ENCODE data around the gene MREG. TPM values are rescaled to one million over a fixed set of nuclear protein-coding genes. Genes with fewer than 3 reads are reported as not detected.
"Not testable (repeated sequence)": the region's sequence is repeated elsewhere in the genome, so short reads cannot be mapped to it uniquely, and the experiment has no call there.

MREG gene
- total RNA-seq, 1 donor from 2014 or later = 10.5 TPM

DNA sequence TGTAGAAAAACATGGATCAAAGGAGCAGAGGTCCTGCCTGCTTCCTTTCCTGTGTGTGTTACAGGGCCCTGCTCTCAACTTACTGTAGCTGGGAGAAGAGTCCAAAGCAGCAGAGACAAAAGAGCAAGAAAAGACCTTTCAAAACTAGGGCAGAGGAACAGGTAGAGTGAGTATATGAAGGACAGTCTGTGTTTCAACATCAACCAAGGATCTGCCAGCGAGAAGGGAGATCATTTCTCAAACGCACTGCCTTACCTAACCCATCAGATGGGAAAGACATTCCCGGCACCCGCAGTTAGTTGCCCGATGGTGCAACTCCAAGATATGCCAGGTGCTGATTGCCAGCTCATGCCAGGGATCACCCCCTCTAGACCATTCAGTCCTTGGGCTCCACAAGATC is 41.7 kb downstream of the MREG start:
- TF ChIP-seq, protein P1, sequence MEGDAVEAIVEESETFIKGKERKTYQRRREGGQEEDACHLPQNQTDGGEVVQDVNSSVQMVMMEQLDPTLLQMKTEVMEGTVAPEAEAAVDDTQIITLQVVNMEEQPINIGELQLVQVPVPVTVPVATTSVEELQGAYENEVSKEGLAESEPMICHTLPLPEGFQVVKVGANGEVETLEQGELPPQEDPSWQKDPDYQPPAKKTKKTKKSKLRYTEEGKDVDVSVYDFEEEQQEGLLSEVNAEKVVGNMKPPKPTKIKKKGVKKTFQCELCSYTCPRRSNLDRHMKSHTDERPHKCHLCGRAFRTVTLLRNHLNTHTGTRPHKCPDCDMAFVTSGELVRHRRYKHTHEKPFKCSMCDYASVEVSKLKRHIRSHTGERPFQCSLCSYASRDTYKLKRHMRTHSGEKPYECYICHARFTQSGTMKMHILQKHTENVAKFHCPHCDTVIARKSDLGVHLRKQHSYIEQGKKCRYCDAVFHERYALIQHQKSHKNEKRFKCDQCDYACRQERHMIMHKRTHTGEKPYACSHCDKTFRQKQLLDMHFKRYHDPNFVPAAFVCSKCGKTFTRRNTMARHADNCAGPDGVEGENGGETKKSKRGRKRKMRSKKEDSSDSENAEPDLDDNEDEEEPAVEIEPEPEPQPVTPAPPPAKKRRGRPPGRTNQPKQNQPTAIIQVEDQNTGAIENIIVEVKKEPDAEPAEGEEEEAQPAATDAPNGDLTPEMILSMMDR (IDR thresholded peaks at IDR 0.05; ENCODE audit: insufficient read depth, low read length, poor library complexity, severe bottlenecking) = no peak
- Histone ChIP-seq H3K4me3 (ENCODE audit: low read depth, low read length) (no peak overlapping the region), H3K36me3 (ENCODE audit: control insufficient read depth, insufficient read depth, low read length) (no peaks in the 10 kb centered on the region), H3K27me3 (ENCODE audit: control insufficient read depth, insufficient read depth, low read length) (no peaks in the 10 kb centered on the region)
- no peak for DNase-seq (ENCODE audit: low read depth)

DNA sequence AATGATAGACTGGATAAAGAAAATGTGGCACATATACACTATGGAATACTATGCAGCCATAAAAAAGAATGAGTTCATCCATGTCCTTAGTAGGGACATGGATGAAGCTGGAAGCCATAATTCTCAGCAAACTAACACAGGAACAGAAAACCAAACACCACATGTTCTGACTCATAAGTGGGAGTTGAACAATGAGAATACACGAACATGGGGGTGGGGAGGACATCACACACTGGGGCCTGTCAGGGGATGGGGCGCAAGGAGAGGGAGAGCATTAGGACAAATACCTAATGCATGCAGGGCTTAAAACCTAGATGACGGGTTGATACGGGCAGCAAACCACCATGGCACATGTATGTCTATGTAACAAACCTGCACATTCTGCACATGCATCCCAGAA is 42.5 kb downstream of the MREG start:
- not testable (repeated sequence) for DNase-seq (ENCODE audit: low read depth); H3K36me3 ChIP-seq (ENCODE audit: control insufficient read depth, insufficient read depth, low read length); H3K27me3 ChIP-seq (ENCODE audit: control insufficient read depth, insufficient read depth, low read length); H3K4me3 ChIP-seq (ENCODE audit: low read depth, low read length)

DNA sequence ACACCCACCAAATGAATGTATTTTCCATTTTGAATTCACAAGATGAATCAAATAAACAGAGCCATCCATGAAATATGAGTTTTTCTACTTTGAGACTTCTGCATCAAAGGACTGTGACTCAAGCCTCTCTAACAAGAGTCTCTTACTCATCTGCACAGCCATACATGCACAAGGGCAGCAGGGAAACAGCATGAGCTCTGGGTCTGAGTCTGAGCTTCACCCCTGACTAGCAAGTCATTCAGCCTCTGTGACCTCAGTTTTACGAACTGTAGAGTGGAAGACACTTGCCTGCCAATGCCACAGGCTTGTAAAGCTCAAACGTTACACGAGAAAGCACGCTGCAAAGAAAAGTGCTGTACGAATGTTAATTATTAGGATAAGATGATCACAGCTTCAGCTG is 42.9 kb downstream of the MREG start:
- no peak overlapping the region for H3K4me3 ChIP-seq (ENCODE audit: low read depth, low read length)
- TF ChIP-seq, protein P1 (IDR thresholded peaks at IDR 0.05; ENCODE audit: insufficient read depth, low read length, poor library complexity, severe bottlenecking) = no peak
- no peak for DNase-seq (ENCODE audit: low read depth)

DNA sequence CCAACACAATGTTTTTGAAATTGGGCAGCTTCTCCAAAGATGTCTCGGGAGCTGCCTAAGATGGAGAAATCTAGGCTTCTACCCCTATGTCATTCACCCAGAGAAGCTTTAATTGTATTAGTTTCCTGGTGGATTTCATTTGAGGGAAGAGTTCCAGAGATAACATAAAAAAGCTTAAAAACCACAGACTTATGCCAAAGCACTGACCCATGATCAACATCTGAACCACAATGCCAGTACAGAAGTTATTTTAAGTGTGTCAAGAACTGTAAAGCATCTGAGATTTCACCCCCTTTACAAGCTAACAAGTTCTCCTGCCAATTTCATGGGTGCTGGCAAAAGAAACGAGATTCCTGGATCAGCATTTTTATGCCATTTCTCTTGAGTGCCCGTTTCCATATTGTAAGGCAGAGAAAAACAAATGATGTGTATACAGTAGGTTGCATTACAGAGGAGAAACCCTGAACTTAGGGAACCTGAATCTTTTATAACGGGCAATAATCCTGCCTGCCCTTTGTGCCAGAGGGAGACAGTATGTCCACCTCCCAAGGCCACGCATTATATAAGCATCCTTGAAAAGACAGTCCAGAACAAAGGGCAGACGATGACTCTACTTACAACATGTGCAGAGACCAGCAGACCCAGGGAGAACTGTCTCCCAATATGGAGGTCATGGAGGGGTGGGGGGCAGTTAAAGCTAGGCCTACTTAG is 44.1 kb downstream of the MREG start:
- DNase-seq (ENCODE audit: low read depth) = peak; percentile 31

More for the DNA sequence above, 42.9 kb downstream of the MREG start:
- no peaks in the 10 kb centered on the region for H3K27me3 ChIP-seq (ENCODE audit: control insufficient read depth, insufficient read depth, low read length)
- H3K36me3 ChIP-seq (ENCODE audit: control insufficient read depth, insufficient read depth, low read length) = no peaks in the 10 kb centered on the region

DNA sequence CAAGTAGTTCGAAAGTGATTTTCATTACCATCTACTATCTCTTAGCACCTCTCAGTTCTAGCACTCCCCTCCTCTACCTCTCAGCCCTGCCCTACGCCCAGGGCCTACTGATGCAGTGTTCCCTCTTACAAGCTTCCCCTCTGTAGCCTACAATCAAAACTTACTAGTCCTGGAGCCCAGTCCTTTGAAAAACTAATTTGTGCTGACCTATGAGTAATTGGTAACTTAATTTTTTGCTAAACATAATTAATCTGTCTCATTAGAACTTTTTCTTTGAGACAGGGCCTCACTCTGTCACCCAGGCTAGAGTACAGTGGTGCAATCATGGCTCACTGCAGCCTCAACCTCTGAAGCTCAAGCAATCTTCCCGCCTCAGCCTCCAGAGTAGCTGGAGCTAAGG is 44.9 kb downstream of the MREG start:
- DNase-seq (ENCODE audit: low read depth) = no peak
- H3K4me3 ChIP-seq (ENCODE audit: low read depth, low read length) = no peak overlapping the region

More for the DNA sequence above, 44.1 kb downstream of the MREG start:
- TF ChIP-seq, protein P1 (IDR thresholded peaks at IDR 0.05; ENCODE audit: insufficient read depth, low read length, poor library complexity, severe bottlenecking) = no peak
- H3K4me3 ChIP-seq (ENCODE audit: low read depth, low read length) = no peak overlapping the region
- no peaks in the 10 kb centered on the region for H3K27me3 ChIP-seq (ENCODE audit: control insufficient read depth, insufficient read depth, low read length)
- H3K36me3 ChIP-seq (ENCODE audit: control insufficient read depth, insufficient read depth, low read length) = no peaks in the 10 kb centered on the region

DNA sequence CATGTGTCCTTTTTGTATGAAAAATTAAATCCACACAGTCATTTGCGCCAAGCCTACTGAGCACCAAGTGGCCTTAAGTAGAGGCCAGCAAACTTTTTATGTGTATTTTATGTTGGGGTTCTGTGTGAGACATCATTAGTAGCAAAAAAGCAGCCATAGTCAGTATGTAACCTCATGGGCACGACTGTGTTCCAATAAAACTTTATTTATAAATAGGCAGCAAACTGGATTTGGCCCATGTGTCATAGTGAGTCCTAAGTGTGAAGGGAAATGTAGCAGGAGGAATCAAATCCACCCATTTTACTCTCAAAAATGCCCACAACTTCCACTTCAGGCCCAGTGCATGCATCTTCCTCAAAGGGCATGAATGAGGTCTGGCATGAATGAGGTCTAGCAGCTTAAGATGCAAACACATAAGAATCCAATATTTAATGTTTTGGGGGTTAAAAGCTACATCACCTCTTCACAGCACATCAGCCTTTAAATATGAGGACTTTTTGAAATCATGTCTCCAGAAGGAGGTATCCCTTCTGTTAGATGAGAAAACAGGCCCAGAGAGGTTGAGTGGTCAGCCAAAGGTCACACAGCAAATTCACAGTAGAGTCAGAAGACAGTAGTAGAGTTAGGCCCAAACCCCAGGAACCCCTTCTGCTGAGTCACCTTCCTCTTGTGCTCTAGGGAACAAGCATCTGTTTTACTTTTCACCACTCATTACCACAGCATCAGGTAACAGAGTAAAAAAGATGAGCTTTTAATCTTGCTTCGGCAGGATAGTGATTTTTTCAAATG is 45.6 kb downstream of the MREG start:
- H3K36me3 ChIP-seq (ENCODE audit: control insufficient read depth, insufficient read depth, low read length) = no peaks in the 10 kb centered on the region
- DNase-seq (ENCODE audit: low read depth) = no peak

More for the DNA sequence above, 44.9 kb downstream of the MREG start:
- no peaks in the 10 kb centered on the region for H3K27me3 ChIP-seq (ENCODE audit: control insufficient read depth, insufficient read depth, low read length)
- H3K36me3 ChIP-seq (ENCODE audit: control insufficient read depth, insufficient read depth, low read length) = no peaks in the 10 kb centered on the region
- TF ChIP-seq, protein P1 (IDR thresholded peaks at IDR 0.05; ENCODE audit: insufficient read depth, low read length, poor library complexity, severe bottlenecking) = no peak

More for the DNA sequence above, 45.6 kb downstream of the MREG start:
- Histone ChIP-seq H3K4me3 (ENCODE audit: low read depth, low read length) (no peak overlapping the region), H3K27me3 (ENCODE audit: control insufficient read depth, insufficient read depth, low read length) (no peaks in the 10 kb centered on the region)
- TF ChIP-seq, protein P1 (IDR thresholded peaks at IDR 0.05; ENCODE audit: insufficient read depth, low read length, poor library complexity, severe bottlenecking) = no peak

Measured in kidney epithelial cell (primary cell).